GM10266 (cell line): Measurements from ENCODE around the gene CYBA.

Experiments
- DNase-seq: peaks from one replicate; pipeline ENCODE4 v3.0.0; 2012; ENCODE audit errors: extremely low spot score
- CTCF ChIP-seq: IDR thresholded peaks from 2 replicates; pipeline ENCODE4 v1.5.1; 2012; ENCODE audit warnings: mild to moderate bottlenecking, low read depth; ENCODE audit not compliant: control insufficient read depth, insufficient read depth; ENCODE audit errors: missing control alignments

The CYBA gene

GRCh38 chr16:88643644-88643932 is 7.3 kb downstream of the CYBA start:
- DNase-seq = no peak
- no peak for TF ChIP-seq CTCF

GRCh38 chr16:88642881-88643643 is 7.8 kb downstream of the CYBA start:
- DNase-seq = no peak
- no peak for TF ChIP-seq CTCF

GRCh38 chr16:88640498-88641247 is 10.2 kb downstream of the CYBA start:
- TF ChIP-seq CTCF = no peak
- DNase-seq = no peak

- TF ChIP-seq CTCF = no peak
- DNase-seq = no peak
These were observed 10.8 kb downstream of the CYBA start for GRCh38 chr16:88640039-88640495.

- TF ChIP-seq CTCF = no peak
- no peak for DNase-seq
These were observed 11.4 kb downstream of the CYBA start for GRCh38 chr16:88639231-88640038.

GRCh38 chr16:88638323-88639230 is 12.3 kb downstream of the CYBA start, which contains the start of gene IL17C:
Gene IL17C (plus strand): TSS chr16:88638572. CDS start chr16:88638642, 70 bp downstream.
- no peak for TF ChIP-seq CTCF
- no peak for DNase-seq
